IPS-15b (cell line): ENCODE results near the gene UBN1.
"Not testable (repeated sequence)": the region's sequence is repeated elsewhere in the genome, so short reads cannot be mapped to it uniquely, and the experiment has no call there.

Experiments
- H3K27me3 ChIP-seq: one replicate; pipeline ENCODE4 v1.6.1; 2013; ENCODE audit warnings: low read length; ENCODE audit not compliant: control insufficient read depth, insufficient read depth
- H3K36me3 ChIP-seq: one replicate; pipeline ENCODE4 v1.6.1; 2013; ENCODE audit warnings: low read length; ENCODE audit not compliant: control insufficient read depth, insufficient read depth
- H3K4me1 ChIP-seq: one replicate; pipeline ENCODE4 v1.6.1; 2013; ENCODE audit warnings: mild to moderate bottlenecking, low read length; ENCODE audit not compliant: control insufficient read depth, insufficient read depth
- H3K4me3 ChIP-seq: one replicate; pipeline ENCODE4 v1.5.1; 2013; ENCODE audit warnings: low read depth, low read length
- H3K9ac ChIP-seq: one replicate; pipeline ENCODE4 v1.6.1; 2013; ENCODE audit warnings: low read depth, mild to moderate bottlenecking, low read length
- H3K9me3 ChIP-seq: one replicate; pipeline ENCODE4 v1.6.1; 2013; ENCODE audit warnings: mild to moderate bottlenecking, low read length; ENCODE audit not compliant: control insufficient read depth, insufficient read depth

The UBN1 gene

GRCh38 chr16:4929619-4930018, 82.3 kb downstream of the UBN1 start:
- not testable (repeated sequence) for H3K9me3 ChIP-seq, H3K4me1 ChIP-seq, H3K36me3 ChIP-seq, H3K4me3 ChIP-seq, H3K9ac ChIP-seq, H3K27me3 ChIP-seq

- Histone ChIP-seq H3K4me3 (no peak overlapping the region), H3K36me3 (peaks cover 6% of the 10 kb centered on the region), H3K27me3 (no peaks in the 10 kb centered on the region), H3K9me3 (no peaks in the 10 kb centered on the region), H3K9ac (no peak overlapping the region), H3K4me1 (no peaks in the 10 kb centered on the region)
These were observed 84.1 kb downstream of the UBN1 start for GRCh38 chr16:4931381-4931780.
